ENCODE results near the gene NELFCD.

NELFCD gene

DNA sequence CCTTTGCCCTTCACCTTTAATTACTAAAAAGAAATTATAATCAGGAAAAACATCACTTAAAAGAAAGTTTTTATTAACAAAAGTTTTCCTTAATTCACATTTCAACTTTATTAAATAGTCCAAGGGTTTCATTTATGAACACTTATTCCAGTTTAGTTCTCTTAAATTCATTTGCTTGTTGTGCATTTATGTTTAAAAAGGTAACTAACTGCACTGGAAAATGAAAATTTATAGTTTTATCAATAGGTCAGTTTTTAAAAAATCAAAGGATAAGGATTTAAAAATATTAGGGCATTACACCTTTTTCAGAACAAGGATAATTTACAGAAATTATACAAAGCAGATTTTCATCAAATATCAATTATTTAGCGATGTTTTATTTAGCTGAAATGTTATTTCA lies 52.0 kb downstream of the NELFCD start:
- no peak for DNase-seq
- TF ChIP-seq, protein P1, sequence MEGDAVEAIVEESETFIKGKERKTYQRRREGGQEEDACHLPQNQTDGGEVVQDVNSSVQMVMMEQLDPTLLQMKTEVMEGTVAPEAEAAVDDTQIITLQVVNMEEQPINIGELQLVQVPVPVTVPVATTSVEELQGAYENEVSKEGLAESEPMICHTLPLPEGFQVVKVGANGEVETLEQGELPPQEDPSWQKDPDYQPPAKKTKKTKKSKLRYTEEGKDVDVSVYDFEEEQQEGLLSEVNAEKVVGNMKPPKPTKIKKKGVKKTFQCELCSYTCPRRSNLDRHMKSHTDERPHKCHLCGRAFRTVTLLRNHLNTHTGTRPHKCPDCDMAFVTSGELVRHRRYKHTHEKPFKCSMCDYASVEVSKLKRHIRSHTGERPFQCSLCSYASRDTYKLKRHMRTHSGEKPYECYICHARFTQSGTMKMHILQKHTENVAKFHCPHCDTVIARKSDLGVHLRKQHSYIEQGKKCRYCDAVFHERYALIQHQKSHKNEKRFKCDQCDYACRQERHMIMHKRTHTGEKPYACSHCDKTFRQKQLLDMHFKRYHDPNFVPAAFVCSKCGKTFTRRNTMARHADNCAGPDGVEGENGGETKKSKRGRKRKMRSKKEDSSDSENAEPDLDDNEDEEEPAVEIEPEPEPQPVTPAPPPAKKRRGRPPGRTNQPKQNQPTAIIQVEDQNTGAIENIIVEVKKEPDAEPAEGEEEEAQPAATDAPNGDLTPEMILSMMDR (IDR thresholded peaks at IDR 0.05), result no peak
- Histone ChIP-seq H3K4me1 (peaks cover 0 to 36% (median 31%) of the 10 kb centered on the region in 4 donors), H3K9me3 (no peaks in the 10 kb centered on the region), H3K36me3 (peaks cover 33 to 58% (median 49%) of the 10 kb centered on the region in 3 donors), H3K27me3 (no peaks in the 10 kb centered on the region), H3K27ac (peak overlapping the region; percentile 85 to 86), H3K4me3 (peak overlapping the region; percentile 78 to 93)
- intact Hi-C loops (cut with DNase I; ENCODE audit: low total_unique reads), result loop anchor here (5.0 kb wide), 2 partner anchors 51 to 141 kb away; partner anchors contain the start of gene NELFCD

DNA sequence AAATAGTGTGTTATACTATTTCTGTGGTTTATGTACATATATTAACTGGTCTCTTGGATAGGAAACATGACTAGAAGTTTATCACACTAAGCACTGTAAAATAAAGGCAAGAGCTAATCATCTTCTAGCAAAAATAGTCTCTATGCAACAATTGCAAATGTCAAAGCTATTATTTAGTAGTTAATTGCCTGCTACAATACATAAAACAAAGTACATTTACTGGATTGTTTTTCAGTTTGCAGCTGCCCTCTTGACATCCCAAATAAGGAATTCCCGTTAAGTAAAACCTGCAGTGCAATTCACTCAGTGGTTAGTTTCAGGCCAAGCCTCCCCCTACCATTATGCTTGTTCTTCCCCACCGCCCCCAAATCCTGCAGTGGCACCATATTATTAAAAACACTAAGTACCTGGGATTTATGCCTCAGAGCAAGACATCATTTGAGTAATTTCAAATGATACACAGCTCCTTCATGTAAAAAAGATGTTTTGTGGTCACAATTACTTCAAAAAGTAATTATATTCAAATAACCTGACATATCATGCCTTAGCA lies 52.6 kb downstream of the NELFCD start:
- intact Hi-C loops (cut with DNase I; ENCODE audit: low total_unique reads), result loop anchor here (5.0 kb wide), 2 partner anchors 51 to 141 kb away; partner anchors contain the start of gene NELFCD
- H3K4me1 ChIP-seq, result peaks cover 0 to 30% (median 26%) of the 10 kb centered on the region in 4 donors
- no peak overlapping the region for H3K27ac ChIP-seq
- no peaks in the 10 kb centered on the region for H3K27me3 ChIP-seq
- H3K9me3 ChIP-seq, result no peaks in the 10 kb centered on the region
- TF ChIP-seq, protein P1 (IDR thresholded peaks at IDR 0.05), result no peak
- peaks cover 31 to 55% (median 47%) of the 10 kb centered on the region in 3 donors for H3K36me3 ChIP-seq
- DNase-seq, result no peak
- H3K4me3 ChIP-seq, result no peak overlapping the region

DNA sequence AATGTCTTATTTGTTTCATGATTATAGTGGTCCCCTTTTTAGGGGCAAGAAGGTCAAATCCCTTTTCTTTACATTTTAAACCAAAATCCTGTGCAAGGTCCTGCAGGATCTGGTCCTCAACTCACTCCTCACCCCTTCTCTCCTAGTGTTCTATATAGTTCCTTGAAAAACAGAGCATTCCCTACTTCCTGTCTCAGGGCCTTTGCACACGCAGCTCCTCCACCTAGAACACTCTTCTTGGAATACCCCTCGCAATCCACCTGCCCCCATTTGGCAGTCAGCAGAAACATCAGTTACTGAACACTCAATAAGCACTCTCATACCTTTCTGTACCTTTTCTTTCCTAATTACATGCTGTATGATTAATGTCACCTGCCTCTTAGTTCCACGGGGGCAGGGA lies 54.3 kb downstream of the NELFCD start:
- Histone ChIP-seq H3K36me3 (peaks cover 23 to 44% (median 31%) of the 10 kb centered on the region in 3 donors), H3K4me3 (no peak overlapping the region), H3K27ac (no peak overlapping the region), H3K27me3 (no peaks in the 10 kb centered on the region), H3K9me3 (no peaks in the 10 kb centered on the region), H3K4me1 (peaks cover 0 to 21% (median 12%) of the 10 kb centered on the region in 4 donors)
- TF ChIP-seq, protein P1 (IDR thresholded peaks at IDR 0.05), result no peak
- no peak for DNase-seq
- intact Hi-C loops (cut with DNase I; ENCODE audit: low total_unique reads), result no loop called here

DNA sequence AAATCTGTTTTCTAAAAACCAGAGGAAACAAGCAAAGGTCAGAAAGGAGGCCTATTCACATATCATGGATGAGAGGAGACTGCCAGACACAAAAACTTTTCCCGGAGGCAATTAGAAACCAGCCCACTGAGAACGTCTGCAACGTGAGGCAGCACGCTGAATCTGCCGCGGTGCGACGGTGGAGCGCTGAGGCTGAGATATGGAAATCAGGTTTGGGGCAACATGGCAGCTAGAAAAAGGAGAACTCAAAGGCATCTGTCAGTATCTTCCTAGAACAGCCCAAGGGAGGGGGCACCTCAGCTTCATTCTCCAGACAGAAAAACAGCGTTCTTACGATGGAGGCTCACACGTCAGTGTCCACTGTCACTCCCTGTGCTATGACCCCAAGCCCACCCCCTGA lies 56.3 kb downstream of the NELFCD start:
- no peak overlapping the region for H3K27ac ChIP-seq
- TF ChIP-seq, protein P1 (IDR thresholded peaks at IDR 0.05), result no peak
- H3K4me1 ChIP-seq, result peaks cover 0 to 30% (median 13%) of the 10 kb centered on the region in 4 donors
- intact Hi-C loops (cut with DNase I; ENCODE audit: low total_unique reads), result no loop called here
- no peaks in the 10 kb centered on the region for H3K27me3 ChIP-seq
- H3K36me3 ChIP-seq, result peaks cover 23 to 44% (median 31%) of the 10 kb centered on the region in 3 donors
- H3K4me3 ChIP-seq, result no peak overlapping the region
- no peaks in the 10 kb centered on the region for H3K9me3 ChIP-seq
- no peak for DNase-seq

DNA sequence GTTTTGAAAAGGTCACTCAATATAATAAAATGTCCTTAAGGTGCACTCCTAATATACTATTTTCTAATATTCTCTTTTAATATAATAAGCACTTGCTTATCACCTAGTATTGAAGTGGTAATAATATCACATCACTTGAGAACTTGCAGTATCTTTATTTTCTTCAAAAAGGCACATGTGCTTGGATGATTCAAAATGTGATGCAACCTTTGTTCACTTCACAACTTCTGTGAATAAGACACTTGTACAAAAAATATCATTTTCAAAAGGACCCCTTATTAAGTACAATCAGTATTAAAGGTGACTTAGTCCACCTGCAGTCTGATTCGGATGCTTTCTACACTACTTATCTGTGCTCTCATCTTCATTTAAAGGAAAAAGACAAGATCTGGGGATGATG lies 58.2 kb downstream of the NELFCD start:
- H3K9me3 ChIP-seq, result no peaks in the 10 kb centered on the region
- H3K36me3 ChIP-seq, result peaks cover 23 to 44% (median 31%) of the 10 kb centered on the region in 3 donors
- intact Hi-C loops (cut with DNase I; ENCODE audit: low total_unique reads), result no loop called here
- no peaks in the 10 kb centered on the region for H3K27me3 ChIP-seq
- TF ChIP-seq, protein P1 (IDR thresholded peaks at IDR 0.05), result no peak
- H3K4me1 ChIP-seq, result peaks cover 0 to 33% (median 17%) of the 10 kb centered on the region in 4 donors
- H3K4me3 ChIP-seq, result no peak overlapping the region
- no peak for DNase-seq
- H3K27ac ChIP-seq, result no peak overlapping the region

Measured in tibial artery (tissue), 4 donors.